Stimulated activated CD4-positive, alpha-beta T cell treated with anti-CD3 and anti-CD28 coated beads, Interleukin-2, amount 100 ng/mL, for 48 hours (primary cell): ENCODE results near the gene NNMT.
A peak's percentile ranks its signal among the peaks of the same experiment; 100 is the strongest.
"Not testable (repeated sequence)": the region's sequence is repeated elsewhere in the genome, so short reads cannot be mapped to it uniquely, and the experiment has no call there.

Experiments used
- DNase-seq, 2 donors: peaks; one replicate each; pipeline ENCODE4 v3.0.0-alpha.2; 2020

Gene NNMT

GRCh38 chr11:114314096-114314495 is 17.9 kb downstream of the NNMT start:
- DNase-seq: no peak

GRCh38 chr11:114315749-114316368 is 19.7 kb downstream of the NNMT start:
- no peak for DNase-seq

GRCh38 chr11:114316980-114317786 is 21.0 kb downstream of the NNMT start:
- DNase-seq: no peak

- DNase-seq: no peak
Observed at GRCh38 chr11:114317787-114318137, 21.6 kb downstream of the NNMT start.

- DNase-seq: no peak
Observed at GRCh38 chr11:114318361-114318760, 22.2 kb downstream of the NNMT start.

- no peak for DNase-seq
Observed at GRCh38 chr11:114319716-114320328, 23.6 kb downstream of the NNMT start.

- no peak for DNase-seq
Observed at GRCh38 chr11:114321621-114322257, 25.5 kb downstream of the NNMT start.

- no peak for DNase-seq
Observed at GRCh38 chr11:114322934-114323333, 26.7 kb downstream of the NNMT start.

GRCh38 chr11:114326151-114326550 is 30.0 kb downstream of the NNMT start:
- DNase-seq: no peak

GRCh38 chr11:114326776-114327175 is 30.6 kb downstream of the NNMT start:
- no peak for DNase-seq

- DNase-seq: no peak
Observed at GRCh38 chr11:114330373-114330772, 34.2 kb downstream of the NNMT start.

GRCh38 chr11:114340311-114341131 is 44.3 kb downstream of the NNMT start:
- DNase-seq: no peak

GRCh38 chr11:114341667-114342066 is 45.5 kb downstream of the NNMT start:
- DNase-seq: not testable (repeated sequence)

GRCh38 chr11:114342476-114342875 is 46.3 kb downstream of the NNMT start:
- DNase-seq: no peak

GRCh38 chr11:114343020-114343419 is 46.8 kb downstream of the NNMT start:
- DNase-seq: no peak

GRCh38 chr11:114343493-114343892 is 47.3 kb downstream of the NNMT start:
- DNase-seq: no peak

GRCh38 chr11:114344494-114344893 is 48.3 kb downstream of the NNMT start:
- DNase-seq: no peak

- DNase-seq: no peak
Observed at GRCh38 chr11:114345575-114346222, 49.5 kb downstream of the NNMT start.

GRCh38 chr11:114346709-114347141 is 50.5 kb downstream of the NNMT start:
- DNase-seq: no peak

GRCh38 chr11:114348200-114349191 is 52.3 kb downstream of the NNMT start:
- peak; percentile 21 to 31 for DNase-seq

- DNase-seq: no peak
Observed at GRCh38 chr11:114350022-114350421, 53.8 kb downstream of the NNMT start.
